HG02759 (cell line): Measurements from ENCODE around the gene FER.
"Not testable (repeated sequence)": the region's sequence is repeated elsewhere in the genome, so short reads cannot be mapped to it uniquely, and the experiment has no call there.

Source experiments
- ATAC-seq: cut with Tn5 transposase; IDR thresholded peaks from one replicate; pipeline ENCODE4 v1.9.1; 2021; ENCODE audit warnings: mild to moderate bottlenecking, moderate library complexity; ENCODE audit not compliant: unreplicated experiment

The FER gene

DNA sequence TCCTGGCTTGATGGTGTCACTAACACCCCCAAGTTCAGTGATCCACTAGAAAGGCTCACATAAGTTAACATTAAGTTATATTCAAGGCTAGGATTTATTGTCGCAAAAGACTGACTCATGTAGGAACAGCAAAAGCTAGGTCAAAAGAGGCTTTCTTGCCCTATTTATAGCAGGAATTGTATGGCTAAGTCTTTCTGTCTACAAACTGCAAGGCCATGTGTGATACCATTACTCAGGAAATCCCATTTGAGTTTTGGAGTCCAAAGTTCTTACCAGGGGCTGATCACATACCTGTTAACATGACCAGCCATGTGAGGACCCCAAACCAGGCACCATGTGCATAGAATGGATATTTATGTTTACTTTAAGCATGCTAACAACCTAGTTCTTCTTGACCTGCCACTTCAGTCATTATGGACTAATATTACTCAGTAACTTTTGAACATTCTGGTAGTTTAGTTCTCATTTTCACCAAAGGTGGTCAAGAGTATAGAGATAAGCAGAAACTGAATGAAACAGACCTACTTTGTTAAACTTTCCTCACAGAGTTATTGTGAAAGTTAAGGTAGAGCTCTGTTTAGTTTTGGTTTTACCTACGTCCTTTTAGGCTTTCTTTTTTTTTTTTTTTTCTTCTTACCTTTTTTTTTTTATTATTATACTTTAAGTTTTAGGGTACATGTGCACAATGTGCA, 281.1 kb downstream of the FER start:
- peak; percentile 59 for ATAC-seq

DNA sequence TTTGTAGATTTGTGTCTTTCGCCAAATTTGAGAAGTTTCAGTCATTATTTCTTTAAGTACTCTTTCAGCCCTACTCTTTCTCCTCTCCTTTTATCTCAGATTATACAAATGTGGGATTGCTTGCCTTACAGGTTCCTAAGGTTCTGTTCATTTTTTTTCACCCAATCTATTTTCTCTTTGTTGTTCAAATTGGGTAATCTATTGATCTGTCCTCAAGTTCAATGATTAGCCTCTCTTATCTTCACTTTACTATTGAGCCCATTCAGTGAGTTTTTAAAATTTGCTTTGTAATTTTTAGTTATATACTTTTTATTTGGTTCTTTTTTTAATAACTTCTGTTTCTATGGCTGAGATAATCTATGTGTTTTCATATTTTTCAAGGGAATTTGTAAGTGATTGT, 282.1 kb downstream of the FER start:
- ATAC-seq, result no peak

DNA sequence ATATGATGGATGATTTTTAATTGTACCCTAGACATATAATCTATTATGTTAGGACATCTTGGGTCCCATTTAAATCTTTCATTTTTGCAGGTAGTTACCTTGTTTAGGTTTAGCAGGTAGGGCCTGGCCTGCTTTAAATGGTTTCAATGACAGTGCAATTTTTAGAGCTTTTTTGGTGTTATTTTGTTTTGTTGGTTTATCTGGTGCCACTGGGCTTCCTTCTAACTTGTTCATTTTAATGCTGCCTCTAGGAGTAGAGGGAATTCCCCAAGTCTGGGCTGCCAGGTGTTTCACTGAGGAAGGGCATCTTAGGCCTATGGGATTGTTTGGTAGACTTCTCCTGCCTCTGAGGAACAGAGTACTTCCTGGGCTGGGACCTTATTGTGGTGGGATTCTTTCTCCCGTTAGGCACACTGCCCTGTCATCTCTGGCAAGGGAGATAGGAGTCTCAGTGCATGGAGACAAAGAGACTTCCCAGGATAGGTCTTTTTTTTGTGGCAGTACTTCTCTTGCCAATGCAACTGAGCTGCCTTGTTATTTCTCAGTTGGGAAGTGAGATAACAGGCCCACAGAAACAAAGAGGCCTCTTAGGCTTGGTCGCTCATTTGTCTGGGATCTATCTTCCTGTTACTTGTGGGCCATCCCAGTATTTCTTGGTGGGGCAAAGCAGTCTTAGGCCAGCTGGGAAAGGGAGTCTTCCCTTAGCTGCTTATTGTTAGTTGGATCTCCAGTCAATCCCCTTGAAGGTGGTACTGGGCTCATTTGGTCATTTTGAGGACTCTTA, 282.9 kb downstream of the FER start:
- no peak for ATAC-seq

DNA sequence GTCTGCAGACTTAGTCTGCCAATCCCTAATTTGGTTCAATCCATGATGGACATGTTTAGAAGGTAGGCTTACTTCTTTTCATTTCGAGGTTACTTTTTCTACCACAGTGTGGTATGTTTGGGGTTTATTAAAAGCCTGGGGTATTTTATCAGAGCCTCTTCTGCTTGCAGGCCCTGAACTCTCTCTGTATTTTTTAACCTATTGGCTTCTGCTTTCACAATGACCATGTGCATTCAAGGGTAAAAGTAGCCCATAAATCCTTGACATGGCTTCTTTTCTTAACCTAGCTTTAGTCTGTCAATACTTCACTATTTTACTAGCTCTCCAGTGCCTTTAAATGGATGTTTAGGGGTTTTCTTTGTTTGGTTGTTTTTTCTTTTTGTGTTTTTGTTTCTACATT, 286.6 kb downstream of the FER start:
- peak; percentile 84 for ATAC-seq

DNA sequence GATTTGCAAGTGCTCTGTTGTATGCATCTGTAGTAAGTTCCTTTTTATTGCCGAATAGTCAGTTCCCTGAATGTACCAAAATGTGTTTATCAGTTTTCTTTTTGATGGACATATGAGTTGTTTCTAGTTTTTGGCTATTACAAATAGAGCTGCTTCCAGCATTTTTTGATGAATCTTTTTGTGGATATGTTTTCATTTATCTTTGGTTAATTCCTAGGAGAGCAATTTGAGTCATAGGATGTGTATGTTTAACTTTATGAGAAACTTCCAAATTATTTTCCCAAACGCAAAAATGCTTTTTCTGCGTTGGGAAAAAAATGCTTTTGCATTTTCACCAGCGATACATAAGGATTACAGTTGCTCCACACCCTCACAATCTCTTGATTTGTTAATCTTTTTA, 287.7 kb downstream of the FER start:
- ATAC-seq, result no peak

DNA sequence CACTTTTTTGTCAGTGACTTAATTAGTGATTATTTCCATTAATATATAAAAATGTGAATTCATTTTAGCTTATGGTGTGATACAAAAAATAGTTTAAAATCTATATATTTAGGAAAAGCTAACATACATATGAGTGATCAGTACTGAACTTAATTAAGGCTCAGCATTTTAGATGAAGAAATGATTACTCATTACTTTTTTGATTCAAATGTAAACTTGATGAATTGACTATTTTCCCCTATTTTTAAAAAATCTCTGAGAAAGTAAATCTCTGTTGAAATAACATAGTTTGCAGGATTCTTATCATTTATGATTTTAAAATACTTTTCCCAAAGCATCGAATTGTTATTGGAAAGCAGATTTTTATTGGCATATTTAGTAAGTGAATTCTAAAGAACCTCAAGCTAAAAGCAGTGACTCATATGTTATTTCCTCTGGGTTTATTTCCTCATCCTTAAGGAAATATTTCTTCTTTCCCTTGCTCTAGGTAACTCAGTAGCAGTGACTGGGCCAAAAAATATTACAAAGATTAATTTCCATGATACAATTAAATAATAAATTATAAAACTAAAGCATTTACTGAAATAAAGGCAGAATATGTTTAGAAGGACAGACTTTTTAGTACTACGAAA, 290.6 kb downstream of the FER start:
- no peak for ATAC-seq

DNA sequence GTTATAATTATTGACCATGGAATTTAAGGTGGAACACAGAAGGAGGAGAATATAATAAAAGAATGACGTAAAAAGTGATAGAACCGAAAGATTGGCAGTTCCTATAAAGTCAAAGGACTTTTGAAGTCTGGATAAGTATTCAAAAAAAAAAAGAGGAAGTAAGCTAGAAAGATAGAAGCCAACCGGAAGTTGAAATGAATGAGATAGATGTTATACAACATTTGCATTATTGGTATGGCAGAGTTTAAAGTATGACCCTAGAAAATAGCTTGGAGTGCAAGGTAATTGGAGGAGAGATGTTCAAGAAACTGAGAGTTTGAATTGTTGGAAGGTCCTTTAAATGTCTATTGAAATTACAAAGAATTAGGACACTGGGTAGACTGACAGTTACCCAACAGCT, 293.6 kb downstream of the FER start:
- no peak for ATAC-seq

DNA sequence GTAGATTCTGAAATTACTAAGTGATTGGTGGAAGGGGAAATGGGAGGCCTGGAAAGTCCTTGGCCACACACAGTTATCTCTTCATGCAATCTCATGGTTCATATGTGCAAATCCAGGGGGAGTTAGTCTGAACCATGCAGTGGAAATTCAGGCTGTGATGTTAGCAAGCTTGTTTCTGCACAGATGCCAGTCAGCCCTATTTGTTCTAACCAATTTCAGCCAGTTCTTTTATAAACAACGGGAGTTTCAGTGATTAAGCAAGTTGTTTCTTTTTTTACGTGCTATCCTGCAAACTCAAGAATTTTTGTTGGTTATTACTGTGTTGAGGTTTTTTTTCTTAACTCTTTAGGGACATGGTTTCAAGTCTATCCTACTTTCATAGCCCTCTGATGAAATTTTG, 298.0 kb downstream of the FER start:
- no peak for ATAC-seq

DNA sequence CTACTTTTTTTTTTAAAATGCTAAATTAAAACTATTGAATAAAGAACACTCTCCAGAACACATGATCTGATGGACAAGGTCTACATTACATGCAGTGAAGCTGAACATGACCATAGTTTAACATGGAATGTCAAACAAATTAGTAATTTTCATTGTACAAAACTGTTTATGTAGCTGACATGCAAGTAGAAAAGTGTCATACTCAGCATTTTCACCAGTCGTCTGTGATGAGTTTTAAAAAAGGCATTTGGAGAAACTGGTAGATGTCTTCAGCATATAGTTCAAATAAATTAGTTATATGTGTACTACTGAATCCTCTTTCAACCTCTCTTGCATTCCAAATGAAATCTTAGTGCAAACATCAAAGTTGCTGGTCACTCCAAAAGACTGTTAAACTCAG, 301.9 kb downstream of the FER start:
- ATAC-seq, result no peak

DNA sequence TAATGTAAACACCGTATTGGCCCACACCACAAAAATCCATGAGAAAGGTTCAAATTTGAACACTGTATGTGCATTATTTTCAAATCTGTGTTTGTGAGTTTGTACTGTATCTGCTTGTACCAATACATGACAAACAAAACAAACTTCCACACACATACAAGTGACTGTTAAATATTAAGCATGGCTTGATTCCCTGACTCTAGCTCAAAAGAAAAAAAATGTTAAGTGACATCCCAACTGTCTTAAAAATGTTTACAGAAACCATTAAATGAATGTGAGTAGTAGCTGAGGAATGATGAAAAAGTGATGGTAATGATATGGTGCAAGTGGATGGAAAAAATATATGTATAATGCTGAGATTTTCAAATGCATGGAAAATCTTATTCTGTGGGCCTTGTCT, 302.6 kb downstream of the FER start:
- ATAC-seq, result not testable (repeated sequence)

DNA sequence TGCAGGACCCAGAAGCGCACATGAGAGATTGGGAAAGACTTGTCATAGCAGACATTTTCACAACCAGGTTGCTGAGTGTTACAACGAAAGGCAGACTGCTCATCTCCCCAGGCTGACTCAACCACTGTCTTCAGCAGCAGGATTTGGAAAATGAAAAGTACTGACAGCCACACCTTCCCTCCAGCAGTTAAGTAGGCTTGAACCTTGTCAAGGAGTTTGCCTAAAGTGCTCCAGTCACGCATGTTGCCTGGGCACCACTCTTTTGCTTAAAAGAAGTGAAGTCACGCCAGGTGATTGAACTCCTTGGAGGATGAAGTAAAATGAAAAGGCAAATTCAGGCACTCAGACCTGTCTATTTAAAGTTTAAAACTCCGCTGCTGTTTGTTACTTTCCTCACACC, 304.5 kb downstream of the FER start:
- ATAC-seq, result not testable (repeated sequence)

DNA sequence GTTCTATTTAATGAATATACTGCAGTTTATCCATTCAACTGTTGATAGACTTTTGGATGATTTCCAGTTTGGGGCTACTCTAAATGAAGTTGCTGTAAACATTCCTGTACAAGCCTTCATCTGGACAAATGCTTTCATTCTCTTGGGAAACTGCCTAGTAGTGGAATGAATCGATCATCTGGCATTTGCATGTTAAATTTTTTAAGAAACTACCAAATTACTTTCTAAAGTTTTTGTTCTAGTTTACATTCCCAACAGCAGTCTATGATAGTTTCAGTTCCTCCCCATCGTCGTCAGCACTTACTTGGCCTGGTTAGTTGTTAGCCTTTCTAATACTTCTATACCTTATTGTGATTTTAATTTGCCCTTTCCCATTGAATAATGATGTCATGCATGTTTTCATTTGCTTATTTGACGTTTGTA, 306.3 kb downstream of the FER start:
- peak; percentile 75 for ATAC-seq

DNA sequence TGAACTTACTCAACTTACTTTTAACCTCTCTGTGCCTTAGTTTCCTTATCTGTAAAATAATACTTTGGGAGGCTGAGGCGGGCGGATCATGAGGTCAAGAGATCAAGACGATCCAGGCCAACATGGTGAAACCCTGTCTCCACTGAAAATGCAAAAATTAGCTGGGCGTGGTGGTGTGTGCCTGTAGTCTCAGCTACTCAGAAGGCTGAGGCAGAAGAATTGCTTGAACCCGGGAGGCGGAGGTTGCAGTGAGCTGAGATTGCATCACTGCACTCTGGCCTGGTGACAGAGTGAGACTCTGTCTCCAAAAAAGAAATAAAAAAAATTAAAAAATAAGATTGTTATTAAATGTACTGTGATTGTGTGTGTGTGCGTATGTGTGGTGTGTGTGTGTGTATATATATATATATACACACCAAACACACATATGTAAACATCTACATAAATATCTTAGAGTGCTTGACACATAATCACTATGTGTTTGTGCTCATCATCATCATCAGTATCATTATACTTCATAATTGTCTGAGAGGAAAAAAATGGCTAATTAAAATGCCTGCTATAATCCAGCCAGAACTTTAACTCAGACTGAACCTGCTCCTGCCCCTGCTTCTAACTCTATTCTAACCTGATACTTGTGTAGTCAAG, 312.8 kb downstream of the FER start:
- ATAC-seq, result no peak

DNA sequence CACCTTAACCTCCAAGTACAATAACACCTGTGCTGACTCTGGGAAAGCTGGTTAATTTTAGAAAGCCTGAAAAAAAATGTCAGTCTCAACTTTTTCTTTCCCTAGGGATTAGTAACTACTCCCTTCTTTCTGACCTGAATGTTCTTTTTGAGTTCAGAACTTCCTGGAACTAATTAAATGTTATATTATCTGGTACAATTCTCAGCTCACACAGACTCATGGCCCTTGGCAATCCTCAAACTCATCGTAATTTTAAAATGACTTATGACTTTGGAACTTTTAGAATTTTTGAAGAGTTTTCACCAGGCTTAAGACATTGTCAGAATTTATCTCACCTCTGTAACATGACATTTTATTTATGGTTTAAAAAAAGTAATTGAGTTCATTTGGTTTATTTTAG, 315.0 kb downstream of the FER start:
- no peak for ATAC-seq

DNA sequence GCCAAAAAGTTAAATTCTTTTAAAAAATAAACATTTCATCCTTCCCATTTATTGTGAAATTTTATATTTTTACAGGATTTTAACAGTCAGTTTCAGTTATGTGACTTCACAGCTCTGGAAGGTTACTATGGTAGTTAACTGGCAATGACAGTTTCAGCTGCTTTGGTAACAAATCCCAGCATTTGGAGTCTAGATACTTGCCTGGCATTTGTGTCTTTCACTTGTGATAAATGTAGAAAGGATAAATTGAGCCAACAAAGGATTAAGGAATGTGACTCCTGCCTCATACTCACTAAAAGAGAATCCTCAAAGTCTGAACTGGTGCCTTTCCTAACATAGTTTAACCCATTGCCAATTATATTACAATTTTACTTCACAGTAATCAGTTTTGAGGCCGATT, 315.5 kb downstream of the FER start:
- ATAC-seq, result no peak

DNA sequence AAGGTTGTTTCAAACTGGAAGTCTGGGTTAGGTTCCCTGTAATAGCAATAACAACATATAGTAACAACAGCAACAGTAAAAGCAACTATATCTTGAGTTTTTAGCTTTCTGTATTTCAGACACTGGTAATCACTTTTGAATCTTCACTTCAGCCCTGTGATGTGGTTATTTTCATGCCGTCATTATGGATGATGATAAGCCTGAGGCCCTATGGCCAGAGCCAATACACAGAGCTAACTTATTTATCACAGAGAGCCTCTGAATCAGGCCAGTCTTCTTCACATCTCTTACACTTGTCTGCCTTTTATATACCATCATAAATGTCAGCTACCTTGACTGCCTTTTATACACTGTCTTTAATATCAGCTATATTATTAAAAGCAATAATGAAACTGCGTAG, 329.0 kb downstream of the FER start:
- no peak for ATAC-seq

DNA sequence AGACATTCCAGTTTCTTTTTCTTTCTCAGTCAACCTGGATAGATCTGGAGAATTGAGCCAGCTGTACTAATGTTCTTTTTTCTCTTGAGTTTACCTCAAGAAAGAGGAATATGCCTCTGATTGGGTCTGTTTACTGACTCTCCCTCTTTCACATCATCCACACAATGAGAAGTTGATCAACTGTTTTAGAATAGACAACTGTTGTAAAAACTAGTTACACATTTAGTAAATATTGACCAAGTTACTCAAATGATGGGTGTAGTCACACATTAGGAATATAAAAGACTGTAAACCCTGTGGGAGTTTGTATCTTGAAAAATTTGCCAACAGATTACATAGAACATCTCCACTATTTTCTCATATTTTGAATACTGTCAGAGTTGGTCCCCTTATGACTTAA, 330.8 kb downstream of the FER start:
- no peak for ATAC-seq

DNA sequence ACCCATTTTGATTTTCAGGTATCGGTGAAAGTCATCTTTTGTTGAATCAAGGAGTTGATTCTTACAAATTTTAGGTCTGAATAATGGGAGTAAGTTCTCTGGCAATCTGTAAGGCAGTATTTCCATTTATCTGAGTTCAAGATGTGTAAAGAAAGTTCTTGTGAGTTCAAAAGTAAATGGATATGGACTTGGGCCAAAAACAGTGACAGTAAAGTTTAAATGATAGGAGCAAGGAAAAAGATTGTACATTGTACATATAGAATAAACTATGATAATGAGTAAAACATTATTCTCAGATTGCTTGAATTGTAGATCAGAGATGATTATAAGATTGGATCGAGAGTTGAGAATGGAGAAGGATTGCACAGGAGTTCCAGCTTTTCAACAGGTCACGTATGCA, 332.8 kb downstream of the FER start:
- no peak for ATAC-seq

DNA sequence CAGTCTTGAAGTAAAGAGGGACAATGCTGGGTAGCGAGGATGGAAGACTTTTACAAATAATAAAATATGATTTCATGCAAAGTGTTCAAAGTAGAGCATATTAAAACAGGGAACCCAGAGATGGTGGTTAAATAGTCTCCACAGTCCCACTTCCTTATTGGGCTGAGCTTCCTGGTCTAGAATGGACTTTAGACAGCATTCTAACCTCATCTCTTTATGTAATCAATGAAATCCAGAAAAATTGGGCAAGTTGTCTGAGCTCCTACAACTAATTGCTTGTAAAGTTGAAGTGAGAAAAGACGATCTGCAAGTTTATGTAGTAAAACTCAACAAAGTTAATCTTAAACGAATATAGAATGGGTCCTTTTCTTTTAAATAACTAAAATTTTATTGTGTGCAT, 333.2 kb downstream of the FER start:
- ATAC-seq, result no peak

DNA sequence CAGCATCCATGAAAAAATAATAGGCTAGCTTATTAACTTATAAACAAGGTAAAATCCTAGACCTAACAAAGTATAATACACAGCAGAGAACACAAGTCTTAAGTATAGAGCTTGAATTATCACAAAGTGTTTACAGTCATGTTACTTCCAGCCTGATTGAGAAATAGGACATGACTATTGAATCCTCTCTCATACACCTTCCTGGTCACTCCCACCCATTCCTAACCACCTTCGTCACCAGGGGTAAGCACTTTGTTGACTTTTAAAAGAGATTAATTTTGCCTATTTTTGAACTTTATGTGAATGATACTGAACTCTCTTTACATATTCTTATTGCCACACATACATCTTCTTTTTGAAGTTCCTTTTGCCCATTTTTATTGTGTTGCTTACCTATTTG, 336.2 kb downstream of the FER start:
- no peak for ATAC-seq

DNA sequence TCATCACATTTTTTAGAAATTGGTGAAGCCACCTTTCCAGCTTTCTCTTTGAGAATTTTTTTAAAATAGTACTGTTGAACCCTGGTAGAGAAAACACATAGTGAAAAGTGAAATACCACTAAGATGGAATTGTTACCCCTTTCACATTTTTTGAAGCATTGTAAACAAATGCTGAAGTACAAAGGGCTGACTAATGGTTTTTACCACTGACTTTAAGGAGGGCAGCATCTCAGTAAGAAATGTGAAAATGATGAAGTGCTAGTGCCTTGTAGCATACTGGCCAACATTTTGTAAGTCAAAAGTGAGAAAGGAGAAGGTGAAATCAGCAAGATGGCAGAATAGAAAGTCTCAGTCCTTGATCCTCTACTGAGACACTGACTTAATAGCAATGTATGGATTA, 341.5 kb downstream of the FER start:
- ATAC-seq, result no peak

DNA sequence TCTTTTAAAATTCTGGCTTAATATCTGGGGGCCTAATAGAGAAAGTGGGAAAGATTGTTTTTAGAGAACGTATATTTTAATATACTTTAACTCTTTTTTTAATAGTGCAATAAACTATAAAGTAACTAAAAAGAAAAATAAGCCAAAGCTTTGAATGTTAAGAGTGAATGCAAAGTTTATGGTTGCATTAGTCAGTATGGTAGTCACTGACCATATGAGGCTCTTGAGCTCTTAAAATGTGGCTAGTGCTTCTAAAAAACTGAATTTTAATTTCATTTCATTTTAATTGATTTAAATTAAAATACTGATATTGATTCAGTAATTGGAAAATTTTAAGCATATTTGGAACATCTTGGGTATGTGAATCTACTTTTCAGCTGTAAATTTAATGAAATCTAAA, 351.4 kb downstream of the FER start:
- no peak for ATAC-seq
